ENCODE data around the gene RNLS.

- TF ChIP-seq CTCF (IDR thresholded peaks at IDR 0.05; ENCODE audit: insufficient read depth, low read length, poor library complexity, severe bottlenecking) (no peak), EZH2phosphoT487 (conservative IDR thresholded peaks at IDR 0.05; ENCODE audit: low read length) (no peak)
Observed at GRCh38 chr10:88507826-88508453, 75.2 kb downstream of the RNLS start.
